Measurements from ENCODE around the gene ENPP7. TPM values are rescaled to one million over a fixed set of nuclear protein-coding genes. Genes with fewer than 3 reads are reported as not detected.
"Not testable (repeated sequence)": the region's sequence is repeated elsewhere in the genome, so short reads cannot be mapped to it uniquely, and the experiment has no call there.

ENPP7 gene
- total RNA-seq, 1 experiment from 2014 or later = not detected

GRCh38 chr17:79754370-79754769 lies 23.6 kb downstream of the ENPP7 start:
- Histone ChIP-seq H3K9me3 (ENCODE audit: low read depth, low read length, poor library complexity, severe bottlenecking) (no peaks in the 10 kb centered on the region), H3K36me3 (ENCODE audit: insufficient read depth, low read length, poor library complexity, severe bottlenecking) (no peaks in the 10 kb centered on the region), H3K4me1 (ENCODE audit: insufficient read depth, low read length, poor library complexity, severe bottlenecking) (peaks cover 8% of the 10 kb centered on the region), H3K27me3 (replicated peaks; ENCODE audit: insufficient read depth, low read depth, low read length, poor library complexity) (no peaks in the 10 kb centered on the region), H3K4me3 (ENCODE audit: low read depth, low read length, poor library complexity, severe bottlenecking) (no peak overlapping the region), H3K27ac (ENCODE audit: low read depth, low read length, poor library complexity, severe bottlenecking) (no peak overlapping the region)
- POLR2A ChIA-PET (ENCODE audit: low non-redundant PET) = no interaction called here
- no peak for DNase-seq (ENCODE audit: low spot score)
- no TSS peak for BruUV-seq (replicated peaks)
- TF ChIP-seq, protein P1, sequence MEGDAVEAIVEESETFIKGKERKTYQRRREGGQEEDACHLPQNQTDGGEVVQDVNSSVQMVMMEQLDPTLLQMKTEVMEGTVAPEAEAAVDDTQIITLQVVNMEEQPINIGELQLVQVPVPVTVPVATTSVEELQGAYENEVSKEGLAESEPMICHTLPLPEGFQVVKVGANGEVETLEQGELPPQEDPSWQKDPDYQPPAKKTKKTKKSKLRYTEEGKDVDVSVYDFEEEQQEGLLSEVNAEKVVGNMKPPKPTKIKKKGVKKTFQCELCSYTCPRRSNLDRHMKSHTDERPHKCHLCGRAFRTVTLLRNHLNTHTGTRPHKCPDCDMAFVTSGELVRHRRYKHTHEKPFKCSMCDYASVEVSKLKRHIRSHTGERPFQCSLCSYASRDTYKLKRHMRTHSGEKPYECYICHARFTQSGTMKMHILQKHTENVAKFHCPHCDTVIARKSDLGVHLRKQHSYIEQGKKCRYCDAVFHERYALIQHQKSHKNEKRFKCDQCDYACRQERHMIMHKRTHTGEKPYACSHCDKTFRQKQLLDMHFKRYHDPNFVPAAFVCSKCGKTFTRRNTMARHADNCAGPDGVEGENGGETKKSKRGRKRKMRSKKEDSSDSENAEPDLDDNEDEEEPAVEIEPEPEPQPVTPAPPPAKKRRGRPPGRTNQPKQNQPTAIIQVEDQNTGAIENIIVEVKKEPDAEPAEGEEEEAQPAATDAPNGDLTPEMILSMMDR (conservative IDR thresholded peaks at IDR 0.05; ENCODE audit: low read depth, low read length) = no peak
- no peak for TF ChIP-seq EZH2 (IDR thresholded peaks at IDR 0.05; ENCODE audit: borderline replicate concordance, low read depth, low read length, poor library complexity, severe bottlenecking)
- CTCF ChIA-PET = no interaction called here
- intact Hi-C loops (cut with micrococcal nuclease; ENCODE audit: unreplicated experiment) = no loop called here

DNA sequence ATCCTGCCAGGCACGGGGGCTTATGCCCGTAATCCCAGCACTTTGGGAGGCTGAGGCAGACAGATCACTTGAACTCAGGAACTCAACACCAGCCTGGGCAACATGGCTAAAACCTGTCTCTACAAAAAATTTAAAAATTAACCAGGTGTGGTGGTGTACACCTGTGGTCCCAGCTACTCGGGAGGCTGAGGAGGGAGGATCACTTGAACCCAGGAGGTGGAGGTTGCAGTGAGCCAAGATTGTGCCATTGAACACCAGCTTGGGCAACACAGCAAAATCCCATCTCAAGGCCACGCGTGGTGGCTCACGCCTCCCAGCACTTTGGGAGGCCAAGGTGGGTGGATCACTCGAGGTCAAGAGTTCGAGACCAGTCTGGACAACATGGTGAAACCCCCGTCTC lies 24.2 kb downstream of the ENPP7 start:
- H3K4me3 ChIP-seq (ENCODE audit: low read depth, low read length, poor library complexity, severe bottlenecking); intact Hi-C loops (cut with micrococcal nuclease; ENCODE audit: unreplicated experiment); H3K27ac ChIP-seq (ENCODE audit: low read depth, low read length, poor library complexity, severe bottlenecking); H3K36me3 ChIP-seq (ENCODE audit: insufficient read depth, low read length, poor library complexity, severe bottlenecking); POLR2A ChIA-PET (ENCODE audit: low non-redundant PET); CTCF ChIA-PET; H3K27me3 ChIP-seq (replicated peaks; ENCODE audit: insufficient read depth, low read depth, low read length, poor library complexity); H3K9me3 ChIP-seq (ENCODE audit: low read depth, low read length, poor library complexity, severe bottlenecking); BruUV-seq (replicated peaks); H3K4me1 ChIP-seq (ENCODE audit: insufficient read depth, low read length, poor library complexity, severe bottlenecking); DNase-seq (ENCODE audit: low spot score): not testable (repeated sequence)

- DNase-seq (ENCODE audit: low spot score) = no peak
- BruUV-seq (replicated peaks) = no TSS peak
- H3K36me3 ChIP-seq (ENCODE audit: insufficient read depth, low read length, poor library complexity, severe bottlenecking) = no peaks in the 10 kb centered on the region
- intact Hi-C loops (cut with micrococcal nuclease; ENCODE audit: unreplicated experiment) = no loop called here
- ChIA-PET POLR2A (ENCODE audit: low non-redundant PET) (no interaction called here), CTCF (no interaction called here)
- H3K9me3 ChIP-seq (ENCODE audit: low read depth, low read length, poor library complexity, severe bottlenecking) = no peaks in the 10 kb centered on the region
- no peaks in the 10 kb centered on the region for H3K4me1 ChIP-seq (ENCODE audit: insufficient read depth, low read length, poor library complexity, severe bottlenecking)
- no peaks in the 10 kb centered on the region for H3K27me3 ChIP-seq (replicated peaks; ENCODE audit: insufficient read depth, low read depth, low read length, poor library complexity)
- H3K4me3 ChIP-seq (ENCODE audit: low read depth, low read length, poor library complexity, severe bottlenecking) = no peak overlapping the region
- H3K27ac ChIP-seq (ENCODE audit: low read depth, low read length, poor library complexity, severe bottlenecking) = no peak overlapping the region
- TF ChIP-seq EZH2 (IDR thresholded peaks at IDR 0.05; ENCODE audit: borderline replicate concordance, low read depth, low read length, poor library complexity, severe bottlenecking) = no peak
Measured at GRCh38 chr17:79755591-79755990, 24.8 kb downstream of the ENPP7 start.

- no peak for TF ChIP-seq EZH2 (IDR thresholded peaks at IDR 0.05; ENCODE audit: borderline replicate concordance, low read depth, low read length, poor library complexity, severe bottlenecking)
- TF ChIP-seq, protein P1 (conservative IDR thresholded peaks at IDR 0.05; ENCODE audit: low read depth, low read length) = no peak
- Histone ChIP-seq H3K27ac (ENCODE audit: low read depth, low read length, poor library complexity, severe bottlenecking) (no peak overlapping the region), H3K27me3 (replicated peaks; ENCODE audit: insufficient read depth, low read depth, low read length, poor library complexity) (no peaks in the 10 kb centered on the region), H3K4me3 (ENCODE audit: low read depth, low read length, poor library complexity, severe bottlenecking) (no peak overlapping the region), H3K9me3 (ENCODE audit: low read depth, low read length, poor library complexity, severe bottlenecking) (no peaks in the 10 kb centered on the region), H3K36me3 (ENCODE audit: insufficient read depth, low read length, poor library complexity, severe bottlenecking) (no peaks in the 10 kb centered on the region), H3K4me1 (ENCODE audit: insufficient read depth, low read length, poor library complexity, severe bottlenecking) (no peaks in the 10 kb centered on the region)
- CTCF ChIA-PET = interaction anchor here (0.8 kb wide), 1 partner anchor 11 kb away, joined by 3 read pairs; no protein-coding TSS in a partner anchor
- BruUV-seq (replicated peaks) = no TSS peak
- intact Hi-C loops (cut with micrococcal nuclease; ENCODE audit: unreplicated experiment) = no loop called here
- POLR2A ChIA-PET (ENCODE audit: low non-redundant PET) = no interaction called here
- DNase-seq (ENCODE audit: low spot score) = no peak
Measured at GRCh38 chr17:79757140-79757745, 26.5 kb downstream of the ENPP7 start.
